H54 (cell line): ENCODE data around the gene RMC1.
"Not testable (repeated sequence)": the region's sequence is repeated elsewhere in the genome, so short reads cannot be mapped to it uniquely, and the experiment has no call there.

Source experiments
- DNase-seq: peaks from one replicate; pipeline ENCODE4 v3.0.0; 2011; ENCODE audit warnings: low spot score, mixed read lengths; ENCODE audit not compliant: insufficient read length
- FAIRE-seq: peaks from 3 replicates; lab custom pipeline; 2011; peaks lifted over from hg19 to GRCh38; lab: Jason Lieb, UNC
- POLR2A ChIP-seq: IDR thresholded peaks from 2 replicates; pipeline ENCODE4 v1.6.1; 2011; ENCODE audit warnings: low read depth, mild to moderate bottlenecking, low read length

RMC1 gene

DNA sequence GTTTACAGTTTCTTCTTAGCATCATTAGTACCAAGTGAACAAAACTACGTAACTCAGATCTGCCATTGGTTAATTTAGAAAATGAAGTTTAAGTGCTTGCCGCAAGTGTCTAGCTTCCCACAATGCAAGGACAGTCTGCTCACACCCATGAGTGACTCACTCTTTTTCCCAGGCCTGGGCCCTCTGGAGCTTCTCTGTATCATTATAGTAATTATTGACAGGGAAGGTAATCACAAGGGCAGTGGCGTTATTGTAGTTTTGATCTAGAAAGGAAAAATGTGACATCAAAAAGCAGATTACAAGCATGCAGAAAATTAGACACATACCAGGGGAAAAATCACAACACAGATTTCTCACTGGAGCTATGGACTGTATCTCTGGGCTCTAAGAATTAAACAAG lies 44.5 kb downstream of the RMC1 start:
- DNase-seq (no peak), FAIRE-seq (no peak)
- no peak for TF ChIP-seq POLR2A

DNA sequence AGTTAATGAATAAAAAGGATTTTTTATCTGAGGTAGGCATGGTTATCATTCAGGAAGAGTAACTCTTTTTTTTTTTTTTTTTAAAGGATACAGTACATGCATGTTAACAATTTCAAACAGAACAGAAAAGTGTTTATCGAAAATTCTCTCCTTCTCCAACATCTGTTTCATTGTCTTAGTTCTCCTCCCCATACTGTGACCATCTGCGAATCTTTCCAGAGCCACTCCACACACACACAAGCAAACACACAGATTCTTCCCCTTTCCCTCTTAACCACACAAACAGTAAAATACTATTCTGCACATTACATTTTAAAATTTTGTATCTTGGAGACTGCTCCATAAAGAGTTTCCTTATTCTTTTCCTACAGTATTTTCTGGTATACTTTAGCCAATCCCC lies 45.0 kb downstream of the RMC1 start:
- DNase-seq (no peak), FAIRE-seq (no peak)
- TF ChIP-seq POLR2A = no peak

DNA sequence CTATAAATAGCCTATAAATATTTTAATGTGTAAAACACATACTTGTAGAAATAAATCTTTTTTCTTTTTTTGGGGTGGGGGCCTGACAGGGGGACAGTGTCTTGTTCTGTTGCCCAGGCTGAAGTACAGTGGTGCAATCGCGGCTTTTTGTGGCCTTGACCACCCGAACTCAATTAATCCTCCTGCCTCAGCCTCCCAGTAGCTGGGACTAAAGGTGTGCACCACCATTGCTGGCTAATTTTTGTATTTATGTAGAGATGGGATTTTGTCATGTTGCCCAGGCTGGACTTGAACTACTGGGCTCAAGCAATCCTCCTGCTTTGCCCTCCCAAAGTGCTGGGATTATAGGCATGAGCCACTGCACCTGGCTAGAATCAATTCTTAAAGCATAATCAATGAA lies 45.4 kb downstream of the RMC1 start:
- FAIRE-seq (no peak), DNase-seq (no peak)
- no peak for TF ChIP-seq POLR2A

DNA sequence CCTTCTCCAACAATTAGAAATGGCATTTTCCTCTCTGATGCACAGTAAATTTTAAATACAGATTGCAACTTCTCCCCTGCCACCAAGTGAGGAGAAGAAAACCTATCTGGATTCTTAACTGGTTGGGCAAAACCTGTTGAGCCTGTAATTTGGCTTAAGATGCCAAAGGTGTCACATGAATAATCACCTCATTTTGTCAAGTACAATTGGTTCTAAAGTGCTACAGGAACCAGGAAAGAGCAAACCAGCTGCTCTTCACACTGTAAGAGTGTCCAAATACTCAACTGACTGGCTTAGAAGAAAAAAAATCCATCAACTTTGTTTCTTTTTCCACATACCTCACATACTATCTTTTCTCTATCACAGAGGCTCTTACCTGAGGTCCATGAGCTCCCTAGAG lies 47.6 kb downstream of the RMC1 start:
- DNase-seq (no peak), FAIRE-seq (no peak)
- no peak for TF ChIP-seq POLR2A

DNA sequence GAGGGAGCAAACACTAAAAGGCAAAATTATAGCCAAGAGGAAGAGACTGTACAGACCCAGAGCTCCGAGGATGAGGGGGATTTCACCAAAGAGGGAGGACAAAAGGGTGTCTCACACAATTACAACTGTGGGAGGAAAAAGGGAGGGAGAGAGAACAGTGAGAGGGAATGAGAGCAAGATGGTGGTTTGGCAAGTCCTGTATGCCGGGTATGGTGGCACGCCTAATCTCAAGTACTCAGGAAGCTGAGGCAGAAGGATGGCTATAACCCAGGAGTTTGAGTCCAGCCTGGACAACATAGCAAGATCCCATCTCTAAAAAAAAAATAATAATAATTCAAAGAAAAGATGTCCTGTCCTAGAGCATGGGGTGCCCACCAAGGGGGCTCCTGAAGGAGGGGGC lies 48.7 kb downstream of the RMC1 start:
- DNase-seq (no peak), FAIRE-seq (no peak)
- TF ChIP-seq POLR2A = no peak

DNA sequence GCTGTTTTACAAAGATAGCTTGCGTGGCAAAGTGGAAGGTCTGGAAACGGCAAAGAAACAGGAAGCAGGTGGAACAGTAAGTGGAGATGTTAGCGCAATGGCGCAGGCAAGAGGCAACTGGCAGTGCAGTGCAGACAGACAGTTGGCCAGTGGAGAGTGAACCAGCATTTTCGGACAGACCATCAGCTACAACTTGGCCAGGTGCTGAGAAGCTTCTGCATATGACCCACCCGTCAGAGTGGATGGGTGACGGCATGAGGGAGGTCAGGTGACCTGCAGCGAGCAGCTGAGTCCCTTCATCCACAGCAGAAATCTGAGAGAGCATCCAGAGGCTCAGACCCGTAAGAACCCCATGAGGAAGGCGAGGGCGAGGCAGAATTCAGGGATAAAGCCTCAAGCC lies 49.2 kb downstream of the RMC1 start:
- FAIRE-seq (no peak), DNase-seq (no peak)
- no peak for TF ChIP-seq POLR2A

DNA sequence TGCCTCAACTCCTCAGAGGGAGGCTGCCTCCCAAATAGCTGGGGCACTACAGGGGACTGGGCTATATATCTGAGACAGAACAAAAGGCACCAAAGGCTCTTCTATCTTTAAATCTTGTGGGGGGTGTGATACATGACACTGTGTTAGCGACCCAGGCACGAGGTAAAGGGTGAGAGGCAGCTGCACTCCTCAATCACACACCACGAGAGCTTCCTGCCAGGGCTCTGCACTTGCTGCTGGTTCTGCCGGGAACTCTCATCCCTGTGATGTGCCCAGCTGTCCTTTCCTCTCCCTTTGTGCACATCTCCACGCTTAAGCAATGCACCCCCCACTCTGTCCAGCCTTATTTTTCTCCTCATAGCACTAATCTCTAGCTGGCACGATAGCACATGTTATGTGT lies 50.6 kb downstream of the RMC1 start:
- DNase-seq (no peak), FAIRE-seq (no peak)
- TF ChIP-seq POLR2A = no peak

DNA sequence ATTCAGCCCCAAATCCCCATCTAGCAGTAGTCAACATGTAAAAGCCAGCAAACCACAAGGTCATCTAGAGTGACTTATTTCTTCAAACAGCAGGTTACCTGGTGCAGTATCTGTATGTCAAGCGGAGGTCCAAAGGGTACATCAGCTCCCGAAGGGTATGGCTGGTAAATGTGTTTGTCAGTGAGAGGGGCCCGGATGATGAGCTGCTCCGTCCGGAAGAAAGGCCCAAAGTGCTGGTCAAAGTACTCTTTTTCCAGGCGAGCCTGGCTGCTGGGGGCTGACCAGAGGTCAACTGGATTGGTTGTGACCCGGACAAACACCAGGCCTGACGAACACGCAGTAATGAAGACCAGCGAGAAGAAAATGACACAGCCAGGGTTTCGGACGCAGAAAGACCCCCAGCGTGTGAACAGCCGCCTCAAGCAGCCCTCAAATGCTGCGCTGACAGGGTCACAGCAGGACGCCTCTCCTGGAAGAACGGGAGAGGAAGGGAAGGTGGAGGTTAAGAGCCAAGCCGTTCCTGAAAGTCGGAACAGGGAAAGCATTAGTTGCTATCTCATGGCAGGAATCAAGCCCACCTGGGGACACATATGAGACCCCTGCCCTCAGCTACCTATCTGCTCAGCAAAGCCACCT lies 53.0 kb downstream of the RMC1 start:
- no peak for FAIRE-seq
- DNase-seq = no peak
- no peak for TF ChIP-seq POLR2A

DNA sequence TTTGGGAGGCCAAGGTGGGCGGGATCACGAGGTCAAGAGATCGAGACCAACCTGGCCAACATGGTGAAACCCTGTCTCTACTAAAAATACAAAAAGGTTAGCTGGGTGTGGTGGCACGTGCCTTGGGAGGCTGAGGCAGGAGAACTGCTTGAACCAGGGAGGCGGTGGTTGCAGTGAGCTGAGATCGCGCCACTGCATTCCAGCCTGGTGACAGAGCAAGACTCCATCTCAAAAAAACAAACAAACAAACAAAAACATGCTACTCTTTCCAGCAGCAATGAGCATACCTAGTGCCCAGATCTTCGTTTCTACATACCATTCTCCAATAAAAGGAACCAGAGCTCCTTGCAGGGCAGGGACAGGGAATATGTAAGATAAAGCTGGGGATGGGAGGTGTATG lies 54.2 kb downstream of the RMC1 start:
- DNase-seq, FAIRE-seq: not testable (repeated sequence)

DNA sequence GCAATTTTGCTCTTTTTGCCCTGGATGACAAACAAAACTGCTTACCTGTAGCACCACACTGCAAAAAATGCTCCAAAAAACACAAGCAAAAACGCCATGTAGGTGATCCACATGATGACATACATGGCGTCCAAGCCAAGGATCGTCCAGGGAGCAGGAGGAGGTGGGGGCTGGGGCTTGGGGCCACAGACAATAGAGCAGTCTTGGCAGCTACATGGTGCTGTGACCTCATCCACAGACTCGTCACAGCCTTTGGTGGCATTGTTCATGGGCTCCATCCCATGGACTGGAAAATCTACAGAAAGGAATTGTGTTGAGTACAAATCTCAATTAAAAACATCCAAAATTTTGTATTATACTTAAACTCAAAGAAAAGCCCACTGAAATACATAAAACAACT lies 56.9 kb downstream of the RMC1 start:
- TF ChIP-seq POLR2A = no peak
- DNase-seq = no peak
- FAIRE-seq = no peak

DNA sequence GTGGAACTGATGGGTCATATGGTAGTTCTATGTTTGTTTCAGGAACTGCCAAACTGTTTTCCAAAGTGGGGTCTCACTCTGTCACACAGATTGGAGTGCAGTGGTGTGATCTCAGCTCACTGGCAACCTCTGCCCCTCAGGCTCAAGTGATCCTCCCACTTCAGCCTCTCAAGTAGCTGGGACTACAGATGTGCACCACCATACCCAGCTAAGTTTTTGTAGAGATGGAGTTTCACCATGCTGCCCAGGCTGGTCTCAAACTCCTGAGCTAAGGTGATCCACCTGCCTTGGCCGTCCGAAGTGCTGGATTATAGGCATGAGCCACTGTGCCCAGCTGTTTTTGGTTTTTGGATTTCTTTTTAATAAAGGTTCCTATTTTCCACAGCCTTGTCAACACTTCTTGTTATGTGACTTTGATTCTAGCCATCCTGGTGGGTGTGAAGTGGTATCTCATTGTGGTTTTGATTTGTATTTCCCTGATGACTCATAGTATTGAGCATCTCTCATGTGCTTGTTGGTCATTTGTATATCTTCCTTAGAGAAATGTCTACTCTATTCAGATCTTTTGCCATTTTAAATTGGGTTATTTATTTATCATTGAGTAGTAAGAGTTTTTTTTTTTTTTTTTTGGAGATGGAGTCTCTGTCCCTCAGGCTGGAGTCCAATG lies 60.2 kb downstream of the RMC1 start:
- TF ChIP-seq POLR2A = no peak
- FAIRE-seq = no peak
- no peak for DNase-seq

DNA sequence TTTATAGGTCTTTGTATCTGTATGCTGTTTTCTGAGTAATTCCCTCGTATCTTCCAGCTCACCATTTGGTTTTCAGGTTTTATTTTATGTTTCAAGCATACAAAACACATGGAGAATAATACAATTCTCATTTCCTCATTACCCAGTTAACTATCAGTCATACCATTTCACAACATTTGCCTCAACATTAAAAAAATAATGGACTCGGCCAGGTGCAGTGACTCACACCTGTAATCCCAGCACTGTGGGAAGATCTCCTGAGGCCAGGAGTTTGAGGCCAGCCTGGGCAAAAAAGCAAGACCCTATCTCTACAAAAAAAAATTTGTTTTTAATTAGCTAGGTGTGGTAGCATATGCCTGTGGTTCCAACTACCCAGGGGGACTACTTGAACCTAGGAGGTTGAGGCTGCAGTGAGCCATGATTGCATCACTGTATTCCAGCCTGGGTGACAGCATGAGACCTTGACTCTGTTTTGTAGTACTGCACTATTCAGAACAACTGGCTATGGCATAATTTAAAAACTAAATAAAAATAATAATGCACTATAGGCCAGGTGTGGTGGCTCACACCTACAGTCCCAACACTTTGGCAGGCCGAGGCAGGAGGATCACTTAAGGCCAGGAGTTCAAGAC lies 62.7 kb downstream of the RMC1 start:
- DNase-seq (no peak), FAIRE-seq (no peak)
- TF ChIP-seq POLR2A = no peak

DNA sequence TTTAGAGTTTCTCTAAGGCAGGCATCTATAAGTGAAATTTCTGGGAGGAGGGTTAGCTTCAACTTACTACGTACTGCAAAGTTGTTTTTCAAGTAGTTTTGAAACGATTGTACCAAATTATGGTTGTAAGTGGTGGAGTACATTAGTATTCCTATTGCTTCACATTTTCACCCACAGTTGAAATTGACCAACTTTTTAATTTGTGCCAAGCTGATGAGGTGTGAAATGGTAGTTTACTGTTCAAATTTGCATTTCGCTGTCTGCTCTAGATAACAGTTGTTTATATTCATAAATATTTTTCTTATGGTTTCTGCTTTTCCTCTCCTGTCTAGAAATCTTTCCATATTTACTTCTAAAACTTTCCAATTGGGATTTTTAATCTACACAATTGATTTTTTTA lies 64.4 kb downstream of the RMC1 start:
- FAIRE-seq (no peak), DNase-seq (no peak)
- TF ChIP-seq POLR2A = no peak

DNA sequence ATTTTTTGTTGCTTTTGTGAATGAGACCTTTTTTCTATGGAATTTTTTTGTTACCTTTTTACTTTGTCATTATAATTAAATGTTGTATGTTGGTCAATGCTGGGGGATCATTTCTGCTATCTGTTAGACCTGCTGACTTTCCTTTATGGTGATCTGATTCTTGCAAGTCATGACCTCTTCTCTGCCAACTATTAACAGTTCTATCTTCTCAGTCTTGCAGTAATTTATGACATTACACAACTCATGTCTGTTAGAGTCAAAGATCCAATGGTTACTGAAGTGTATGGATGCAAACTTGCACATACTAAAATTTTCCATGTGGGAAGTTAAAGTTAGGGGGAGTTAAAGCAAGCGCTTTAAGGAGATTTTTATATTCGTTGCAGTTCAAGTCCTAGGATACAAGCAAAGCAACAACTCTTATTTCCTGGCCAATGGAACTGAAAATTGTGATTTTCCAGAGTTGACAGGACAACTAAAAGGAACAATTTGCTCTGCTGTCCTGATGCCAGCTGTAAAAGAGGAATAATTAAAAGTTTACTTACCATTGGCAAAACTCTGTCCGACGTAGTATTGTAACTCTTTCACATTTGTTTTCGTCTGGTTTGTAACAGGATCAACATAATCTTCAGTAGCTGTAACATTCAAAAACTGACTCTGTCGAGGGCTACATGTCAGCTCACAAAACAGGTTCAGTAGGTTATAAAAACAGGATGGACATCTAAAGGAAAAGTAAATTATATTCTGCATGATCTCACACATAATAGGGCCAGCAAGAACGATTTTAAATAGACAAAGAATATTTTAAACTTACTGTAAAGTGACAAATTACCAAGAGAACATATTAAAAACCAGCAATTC lies 65.2 kb downstream of the RMC1 start:
- DNase-seq = no peak
- TF ChIP-seq POLR2A = no peak

More for the DNA sequence above, 65.2 kb downstream of the RMC1 start:
- FAIRE-seq = no peak
